Neutrophil (primary cell): Measurements from ENCODE around the gene VCX3B.
"Not testable (repeated sequence)": the region's sequence is repeated elsewhere in the genome, so short reads cannot be mapped to it uniquely, and the experiment has no call there.

ENCODE experiments used
- H3K27ac ChIP-seq: fragments of 200-600 bp; sonication (generic); 2 replicates; pipeline ENCODE4 v1.5.1; 2016; ENCODE audit warnings: mild to moderate bottlenecking, moderate library complexity
- H3K27me3 ChIP-seq: fragments of 200-600 bp; sonication (generic); 2 replicates; pipeline ENCODE4 v1.6.0; 2016; ENCODE audit warnings: mild to moderate bottlenecking
- H3K36me3 ChIP-seq: fragments of 200-600 bp; sonication (generic); 2 replicates; pipeline ENCODE4 v1.5.1; 2017
- H3K4me1 ChIP-seq, 2 experiments: fragments of 200-600 bp in 1 of 2; sonication (generic) in 1 of 2; 1 replicate in 1 of 2; 2 replicates in 1 of 2; pipeline versions ENCODE4 v1.5.1 to v1.6.1; 2013 to 2016; ENCODE audit warnings: low read depth in 1 of 2, low read length in 1 of 2, mild to moderate bottlenecking in 1 of 2, moderate library complexity in 1 of 2; ENCODE audit not compliant: control insufficient read depth in 1 of 2, insufficient read depth in 1 of 2
- H3K4me3 ChIP-seq, 2 experiments: fragments of 200-600 bp in 1 of 2; sonication (generic) in 1 of 2; 1 replicate in 1 of 2; 2 replicates in 1 of 2; pipeline ENCODE4 v1.5.1; 2013 to 2016; ENCODE audit warnings: low read depth in 1 of 2, low read length in 1 of 2, mild to moderate bottlenecking in 1 of 2, moderate library complexity in 1 of 2
- H3K9me3 ChIP-seq: fragments of 200-600 bp; sonication (generic); 2 replicates; pipeline ENCODE4 v1.5.1; 2016
- TF ChIP-seq, protein P1 (sequence below): fragments of 200-600 bp; sonication (generic); IDR thresholded peaks from 2 replicates; pipeline ENCODE4 v1.5.1; 2016; ENCODE audit warnings: antibody characterized with exemption

The VCX3B gene

DNA sequence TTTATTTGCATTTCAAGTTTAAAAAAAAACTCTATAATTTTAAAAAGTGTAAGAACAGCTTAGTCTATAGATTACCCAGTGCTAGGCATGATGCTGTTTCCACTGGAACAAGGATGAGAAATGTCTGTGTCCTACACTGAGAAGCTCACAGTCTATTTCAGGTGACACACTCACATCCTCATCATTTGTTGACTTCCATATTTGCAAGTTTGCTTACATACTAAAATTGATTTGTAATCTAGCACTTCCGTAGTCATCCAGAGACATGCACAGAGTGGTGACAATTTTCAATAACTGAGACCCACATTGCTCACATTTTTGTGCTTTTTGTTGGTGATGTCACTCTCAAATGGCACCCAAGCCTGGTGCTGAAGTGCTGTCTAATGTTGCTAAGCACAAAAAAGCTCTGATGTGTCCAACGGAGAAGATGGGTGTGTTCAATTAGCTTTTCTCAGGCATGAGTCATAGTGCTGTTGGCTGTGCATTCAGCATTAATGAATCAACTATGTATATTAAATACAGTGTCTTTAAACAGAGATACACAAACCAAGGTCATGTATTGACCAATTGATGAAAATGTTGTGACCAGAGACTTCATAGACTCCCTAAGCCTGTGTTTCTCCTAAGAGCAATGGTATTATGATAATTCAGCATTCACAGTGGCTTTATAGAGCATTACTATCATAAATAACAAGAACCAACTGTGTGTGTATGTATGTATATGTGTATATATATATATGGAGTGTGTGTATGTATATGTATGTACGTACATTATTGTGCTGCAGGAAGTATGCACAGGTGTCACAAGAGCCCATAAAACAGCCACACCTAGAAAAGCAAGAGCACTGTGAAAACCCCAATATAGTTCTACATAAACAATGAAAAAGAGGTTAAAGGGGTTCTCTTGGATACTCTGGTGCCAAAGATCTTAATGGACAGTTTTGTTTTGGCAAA lies 31.2 kb upstream of the VCX3B start:
- Histone ChIP-seq H3K36me3 (no peaks in the 10 kb centered on the region), H3K4me3 (no peak overlapping the region), H3K27ac (no peak overlapping the region), H3K27me3 (no peaks in the 10 kb centered on the region), H3K4me1 (no peaks in the 10 kb centered on the region), H3K9me3 (no peaks in the 10 kb centered on the region)
- TF ChIP-seq, protein P1, sequence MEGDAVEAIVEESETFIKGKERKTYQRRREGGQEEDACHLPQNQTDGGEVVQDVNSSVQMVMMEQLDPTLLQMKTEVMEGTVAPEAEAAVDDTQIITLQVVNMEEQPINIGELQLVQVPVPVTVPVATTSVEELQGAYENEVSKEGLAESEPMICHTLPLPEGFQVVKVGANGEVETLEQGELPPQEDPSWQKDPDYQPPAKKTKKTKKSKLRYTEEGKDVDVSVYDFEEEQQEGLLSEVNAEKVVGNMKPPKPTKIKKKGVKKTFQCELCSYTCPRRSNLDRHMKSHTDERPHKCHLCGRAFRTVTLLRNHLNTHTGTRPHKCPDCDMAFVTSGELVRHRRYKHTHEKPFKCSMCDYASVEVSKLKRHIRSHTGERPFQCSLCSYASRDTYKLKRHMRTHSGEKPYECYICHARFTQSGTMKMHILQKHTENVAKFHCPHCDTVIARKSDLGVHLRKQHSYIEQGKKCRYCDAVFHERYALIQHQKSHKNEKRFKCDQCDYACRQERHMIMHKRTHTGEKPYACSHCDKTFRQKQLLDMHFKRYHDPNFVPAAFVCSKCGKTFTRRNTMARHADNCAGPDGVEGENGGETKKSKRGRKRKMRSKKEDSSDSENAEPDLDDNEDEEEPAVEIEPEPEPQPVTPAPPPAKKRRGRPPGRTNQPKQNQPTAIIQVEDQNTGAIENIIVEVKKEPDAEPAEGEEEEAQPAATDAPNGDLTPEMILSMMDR: no peak

GRCh38 chrX:8447368-8447767 lies 17.3 kb upstream of the VCX3B start:
- no peaks in the 10 kb centered on the region for H3K27me3 ChIP-seq
- no peak overlapping the region for H3K4me3 ChIP-seq
- H3K9me3 ChIP-seq: no peaks in the 10 kb centered on the region
- TF ChIP-seq, protein P1: no peak
- H3K4me1 ChIP-seq: no peaks in the 10 kb centered on the region
- H3K36me3 ChIP-seq: no peaks in the 10 kb centered on the region
- H3K27ac ChIP-seq: no peak overlapping the region

GRCh38 chrX:8452343-8452742 lies 12.3 kb upstream of the VCX3B start:
- not testable (repeated sequence) for H3K4me3 ChIP-seq, H3K9me3 ChIP-seq, H3K27ac ChIP-seq, H3K4me1 ChIP-seq, H3K36me3 ChIP-seq, H3K27me3 ChIP-seq

DNA sequence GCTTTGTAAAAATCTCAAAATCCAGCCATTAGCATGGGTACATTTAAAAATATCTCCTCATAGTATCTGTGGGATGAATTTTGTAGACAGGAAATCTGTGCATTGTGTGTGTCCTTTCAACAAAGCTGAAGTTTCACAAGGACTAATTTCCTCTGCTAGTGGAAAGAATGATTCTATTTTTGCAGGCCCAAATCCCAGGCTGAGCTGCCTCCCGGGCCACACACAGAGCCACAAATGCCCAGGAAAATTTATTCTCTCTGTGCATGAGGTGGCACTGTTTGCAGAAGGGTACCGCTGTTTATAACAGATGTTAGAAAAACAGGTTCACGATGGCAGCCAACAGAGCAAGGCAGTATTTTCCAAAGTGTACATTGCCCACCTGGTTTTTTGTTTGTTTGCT lies 11.0 kb upstream of the VCX3B start:
- Histone ChIP-seq H3K4me1 (no peaks in the 10 kb centered on the region), H3K9me3 (no peaks in the 10 kb centered on the region), H3K27me3 (no peaks in the 10 kb centered on the region), H3K27ac (no peak overlapping the region), H3K36me3 (no peaks in the 10 kb centered on the region), H3K4me3 (no peak overlapping the region)
- TF ChIP-seq, protein P1: no peak

DNA sequence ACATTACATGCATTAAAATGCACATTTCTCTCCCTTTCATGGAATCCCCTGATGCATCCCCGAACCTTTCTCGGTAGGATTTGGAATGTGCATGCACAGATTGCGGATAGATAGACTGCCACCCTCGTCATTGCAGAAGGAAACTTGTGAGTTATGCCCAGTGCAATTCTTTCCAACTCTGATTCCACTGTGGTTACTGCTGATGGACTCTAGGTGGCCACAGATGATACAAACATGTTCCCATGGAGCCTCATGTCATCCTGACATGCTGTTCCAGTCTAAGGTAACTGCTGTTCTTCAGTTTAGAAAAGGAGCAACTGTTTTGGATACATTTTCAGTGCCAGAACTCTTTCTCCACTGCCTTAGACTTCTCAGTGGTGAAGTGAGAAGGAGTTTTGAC lies 9.1 kb upstream of the VCX3B start:
- Histone ChIP-seq H3K4me3 (no peak overlapping the region), H3K4me1 (no peaks in the 10 kb centered on the region), H3K9me3 (no peaks in the 10 kb centered on the region), H3K36me3 (no peaks in the 10 kb centered on the region), H3K27me3 (no peaks in the 10 kb centered on the region), H3K27ac (no peak overlapping the region)
- TF ChIP-seq, protein P1: no peak

GRCh38 chrX:8462488-8462887 lies 2.1 kb upstream of the VCX3B start:
- Histone ChIP-seq H3K27ac (no peak overlapping the region), H3K4me3 (no peak overlapping the region), H3K27me3 (no peaks in the 10 kb centered on the region), H3K9me3 (no peaks in the 10 kb centered on the region), H3K4me1 (no peaks in the 10 kb centered on the region), H3K36me3 (no peaks in the 10 kb centered on the region)
- TF ChIP-seq, protein P1: no peak
